HG03432 (cell line): ENCODE measurements around the gene APCDD1L.
"Not testable (repeated sequence)": the region's sequence is repeated elsewhere in the genome, so short reads cannot be mapped to it uniquely, and the experiment has no call there.

Experiments
- ATAC-seq: cut with Tn5 transposase; IDR thresholded peaks from one replicate; pipeline ENCODE4 v1.9.1; 2021; ENCODE audit warnings: mild to moderate bottlenecking, moderate library complexity; ENCODE audit not compliant: unreplicated experiment

The APCDD1L gene

DNA sequence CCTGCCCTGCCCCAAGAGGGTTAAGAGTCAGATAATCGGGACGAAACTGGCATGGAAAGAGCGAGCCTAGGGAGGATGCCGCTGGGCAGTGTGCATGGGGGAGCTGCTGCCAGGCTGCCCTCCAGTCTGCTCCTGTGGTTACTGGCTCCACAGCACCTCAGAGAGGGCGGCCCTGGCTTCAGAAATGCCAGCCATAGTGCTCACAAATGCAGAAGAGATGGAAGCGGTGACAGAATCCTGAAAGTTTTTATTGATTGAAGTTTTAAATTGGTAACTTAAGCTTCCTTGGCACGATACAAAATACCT is 68.3 kb downstream of the APCDD1L start:
- no peak for ATAC-seq

- ATAC-seq = no peak
Observed at GRCh38 chr20:58446264-58446959, 68.8 kb downstream of the APCDD1L start.

- ATAC-seq = no peak
Observed at GRCh38 chr20:58444746-58445255, 70.4 kb downstream of the APCDD1L start.

- ATAC-seq = no peak
Observed at GRCh38 chr20:58441723-58442122, 73.5 kb downstream of the APCDD1L start.

DNA sequence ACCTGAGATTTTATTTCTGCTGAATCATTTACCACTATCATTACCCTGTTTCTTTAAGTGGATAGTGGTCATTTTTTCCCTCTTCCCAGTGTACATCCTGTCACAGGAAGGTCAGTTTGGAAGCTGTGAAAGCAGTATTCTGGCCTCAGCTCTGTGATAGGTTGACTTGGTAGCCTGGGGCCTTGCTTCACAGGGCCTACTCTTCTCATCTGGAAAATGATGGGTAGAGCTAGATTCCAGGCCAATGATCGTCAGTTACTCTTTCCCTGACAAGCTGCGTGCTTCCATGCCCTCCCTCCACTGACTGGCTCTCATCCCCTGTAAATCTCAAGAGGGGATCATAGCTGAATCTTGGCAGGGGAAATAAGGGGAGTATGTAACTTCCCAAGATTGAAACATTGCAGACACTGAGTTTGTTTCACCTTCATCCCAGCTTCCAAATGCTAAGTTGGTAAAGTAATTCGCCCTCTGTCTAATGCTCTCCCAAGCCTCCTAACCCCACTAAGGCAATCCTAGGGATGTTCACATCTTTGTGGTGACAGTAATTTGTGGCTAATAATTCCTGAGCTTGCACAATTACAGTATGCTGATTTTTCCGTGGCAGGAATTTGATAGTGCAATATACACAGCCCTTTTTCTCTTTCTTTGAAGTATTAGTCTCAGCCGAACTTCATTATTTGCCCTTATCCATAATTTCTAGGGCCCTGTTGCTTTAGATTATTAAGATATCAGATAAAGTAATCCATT is 75.0 kb downstream of the APCDD1L start:
- no peak for ATAC-seq

DNA sequence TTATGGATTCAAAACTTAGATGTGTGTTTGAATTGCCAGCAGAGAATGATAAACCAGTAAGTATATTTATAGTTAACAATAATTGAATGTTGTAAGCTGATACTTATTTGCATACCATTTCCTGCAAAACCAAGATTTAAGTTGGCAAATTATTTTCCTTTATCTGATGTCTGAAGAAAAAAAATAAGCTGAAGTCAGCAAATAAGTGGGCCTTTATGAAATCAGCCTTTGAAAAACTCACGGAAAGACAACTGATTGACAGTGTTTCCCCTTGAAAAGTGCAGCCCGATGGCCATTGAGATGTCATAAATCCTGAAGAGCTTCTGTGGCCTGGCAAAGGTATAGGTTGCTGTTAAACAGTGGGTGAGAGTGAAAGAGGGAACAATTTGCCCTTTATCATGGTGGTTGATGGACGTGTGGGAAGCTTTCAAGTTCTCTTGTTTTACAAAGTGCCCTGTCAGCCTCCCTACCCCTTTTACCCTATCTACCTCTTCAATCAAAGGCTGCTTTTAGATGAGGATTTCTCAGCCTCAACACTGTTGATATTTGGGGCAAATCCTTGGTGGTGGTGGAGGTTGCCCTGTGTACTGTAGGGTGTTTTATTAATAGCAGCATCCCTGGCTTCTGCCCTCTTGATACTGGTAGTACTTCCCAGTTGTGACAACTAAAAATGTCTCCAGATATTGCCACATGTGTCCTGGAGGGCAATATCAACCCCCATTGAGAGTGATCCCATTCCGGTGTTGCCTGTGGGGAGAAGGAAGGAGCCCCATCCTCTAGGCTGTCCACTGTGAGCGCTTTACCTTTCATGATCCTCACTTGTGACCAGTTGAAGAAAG is 76.0 kb downstream of the APCDD1L start:
- no peak for ATAC-seq

GRCh38 chr20:58436868-58437645 is 78.1 kb downstream of the APCDD1L start:
- peak; percentile 59 for ATAC-seq

GRCh38 chr20:58435237-58435636 is 80.0 kb downstream of the APCDD1L start:
- no peak for ATAC-seq

DNA sequence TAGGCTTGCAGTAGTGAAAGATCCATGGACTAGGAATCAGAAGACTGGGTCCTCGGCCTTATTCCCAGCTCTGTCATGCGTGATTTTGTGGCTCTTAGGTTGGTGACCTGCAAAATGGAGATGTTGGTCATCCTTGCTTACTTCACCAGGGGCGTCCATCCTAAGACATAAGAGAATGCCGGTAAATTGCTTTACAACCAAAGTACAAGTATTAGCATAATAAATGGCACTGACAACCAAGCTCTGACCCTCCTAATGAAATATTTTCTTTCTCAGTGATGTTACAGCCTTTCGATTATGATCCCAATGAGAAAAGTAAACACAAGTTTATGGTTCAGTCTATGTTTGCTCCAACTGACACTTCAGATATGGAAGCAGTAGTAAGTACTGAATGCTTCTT is 80.9 kb downstream of the APCDD1L start:
- no peak for ATAC-seq

GRCh38 chr20:58433759-58434158 is 81.4 kb downstream of the APCDD1L start:
- ATAC-seq = no peak

GRCh38 chr20:58433029-58433647 is 82.1 kb downstream of the APCDD1L start:
- no peak for ATAC-seq

DNA sequence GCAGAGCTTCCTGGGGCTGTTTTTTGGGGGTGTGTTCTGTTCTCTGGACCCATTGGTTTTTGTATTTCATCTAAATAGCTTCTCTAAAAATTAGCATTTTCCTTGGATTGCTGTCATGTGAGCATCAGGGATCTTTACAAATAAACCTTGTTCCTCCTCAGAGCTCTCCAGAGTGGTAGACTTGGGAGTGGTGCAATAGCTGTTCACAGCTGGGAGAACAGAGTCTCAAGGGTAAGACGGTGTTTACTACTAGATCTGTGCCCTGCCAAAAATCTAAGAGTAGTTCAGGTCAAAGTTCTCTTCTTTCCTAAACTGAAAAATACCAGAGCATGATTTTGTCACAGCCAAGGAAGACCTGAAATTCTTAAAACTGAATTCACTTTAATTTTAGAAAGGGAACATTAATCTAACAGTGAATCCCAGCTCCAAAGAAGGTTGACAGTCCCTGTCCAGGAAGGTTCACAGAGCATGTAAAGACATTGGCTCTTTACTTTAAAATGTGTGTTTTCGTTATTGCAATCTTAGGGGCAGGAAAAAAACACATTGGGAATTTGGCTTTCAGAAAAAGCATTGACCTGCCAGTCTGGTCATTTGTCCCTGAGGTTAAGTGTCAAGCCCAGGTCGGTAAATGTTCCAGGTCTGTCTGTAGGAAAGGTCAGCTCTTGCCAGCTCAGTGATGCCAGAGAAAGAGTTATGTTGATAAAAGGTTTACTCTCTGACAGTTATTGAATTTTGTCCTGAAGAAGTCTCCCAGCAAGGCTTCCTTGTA is 82.8 kb downstream of the APCDD1L start:
- no peak for ATAC-seq

- ATAC-seq = no peak
Observed at GRCh38 chr20:58431134-58431533, 84.1 kb downstream of the APCDD1L start.

- ATAC-seq = no peak
Observed at GRCh38 chr20:58429303-58429702, 85.9 kb downstream of the APCDD1L start.

DNA sequence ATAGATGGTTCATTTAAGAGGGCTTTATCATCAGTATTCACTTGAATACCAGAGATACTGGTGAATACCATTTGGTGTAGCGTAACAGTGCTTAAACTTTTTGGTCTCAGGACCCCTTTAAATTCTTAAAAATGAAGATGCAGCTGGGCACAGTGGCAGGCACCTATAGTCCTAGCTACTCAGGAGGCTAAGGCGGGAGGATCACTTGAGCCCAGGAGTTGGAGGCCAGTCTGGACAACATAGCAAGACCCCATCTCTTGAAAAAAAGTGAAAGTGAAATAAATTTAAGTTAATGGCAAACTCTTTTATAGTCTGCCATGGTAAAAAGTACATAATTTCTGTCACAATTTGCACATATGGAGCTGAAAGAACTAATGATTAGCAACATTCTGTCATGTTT is 86.8 kb downstream of the APCDD1L start:
- no peak for ATAC-seq

DNA sequence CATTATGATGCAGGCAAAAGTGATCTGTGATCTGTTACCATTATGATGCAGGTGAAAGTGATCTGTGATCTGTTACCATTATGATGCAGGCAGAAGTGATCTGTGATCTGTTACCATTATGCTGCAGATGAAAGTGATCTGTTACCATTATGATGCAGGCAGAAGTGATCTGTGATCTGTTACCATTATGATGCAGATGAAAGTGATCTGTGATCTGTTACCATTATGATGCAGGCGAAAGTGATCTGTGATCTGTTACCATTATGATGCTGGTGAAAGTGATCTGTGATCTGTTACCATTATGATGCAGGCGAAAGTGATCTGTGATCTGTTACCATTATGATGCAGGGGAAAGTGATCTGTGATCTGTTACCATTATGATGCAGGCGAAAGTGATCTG is 87.6 kb downstream of the APCDD1L start:
- not testable (repeated sequence) for ATAC-seq

- no peak for ATAC-seq
Observed at GRCh38 chr20:58424218-58424969, 90.8 kb downstream of the APCDD1L start.

DNA sequence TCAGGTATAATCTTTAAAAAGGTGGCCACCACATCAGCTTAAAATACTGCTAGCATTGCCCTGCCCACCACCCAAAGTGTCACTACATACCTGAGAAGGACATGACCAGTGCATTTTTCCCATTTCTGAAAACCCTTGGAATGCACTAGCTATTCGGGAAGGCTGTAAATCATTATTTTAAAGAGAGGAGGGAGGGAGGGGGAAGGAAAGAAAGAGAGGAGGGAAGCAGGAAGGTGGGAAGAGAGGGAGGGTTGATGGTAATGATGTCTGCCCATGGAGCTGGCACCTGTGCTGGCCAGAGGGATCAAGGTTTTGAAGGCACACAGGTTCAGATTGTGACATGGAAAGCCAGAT is 93.7 kb downstream of the APCDD1L start:
- ATAC-seq = no peak
